SK-N-SH treated with all-trans-retinoic acid at 6 μM for 48 hours (cell line): ENCODE data around the gene ADM.
A peak's percentile ranks its signal among the peaks of the same experiment; 100 is the strongest.

Experiments
- ATAC-seq: fragments of 200-7000 bp; cut with Tn5 transposase; 3 replicates; pipeline ENCODE4 v1.9.1; 2020; ENCODE audit warnings: mild to moderate bottlenecking, moderate library complexity
- BACH2 ChIP-seq: fragments of 250-450 bp; sonication (Bioruptor Pico); IDR thresholded peaks from 2 replicates; pipeline ENCODE4 v1.9.0; 2021; ENCODE audit warnings: mild to moderate bottlenecking, borderline replicate concordance
- CSDC2 ChIP-seq: fragments of 250-450 bp; sonication (Bioruptor Pico); IDR thresholded peaks from 2 replicates; pipeline ENCODE4 v1.5.0; 2020; ENCODE audit warnings: mild to moderate bottlenecking, moderate library complexity
- ISL1 ChIP-seq: fragments of 250-450 bp; sonication (Bioruptor Pico); IDR thresholded peaks from 2 replicates; pipeline ENCODE4 v2.1.2; 2022; ENCODE audit warnings: mild to moderate bottlenecking, moderate library complexity
- SNAI2 ChIP-seq: fragments of 250-450 bp; sonication (Bioruptor Pico); IDR thresholded peaks from 2 replicates; pipeline ENCODE4 v1.5.0; 2020; ENCODE audit warnings: mild to moderate bottlenecking, moderate library complexity
- TCF4 ChIP-seq: fragments of 250-450 bp; sonication (Bioruptor Pico); IDR thresholded peaks from 2 replicates; pipeline ENCODE4 v1.8.0; 2021; ENCODE audit warnings: mild to moderate bottlenecking, moderate library complexity, borderline replicate concordance
- TOX ChIP-seq: fragments of 250-450 bp; sonication (Bioruptor Pico); IDR thresholded peaks from 2 replicates; pipeline ENCODE4 v1.8.0; 2021; ENCODE audit warnings: mild to moderate bottlenecking, moderate library complexity, borderline replicate concordance
- TSHZ2 ChIP-seq: fragments of 250-450 bp; sonication (Bioruptor Pico); IDR thresholded peaks from 2 replicates; pipeline ENCODE4 v1.5.0; 2020; ENCODE audit warnings: mild to moderate bottlenecking, moderate library complexity
- ZC3H10 ChIP-seq: fragments of 250-450 bp; sonication (Bioruptor Pico); IDR thresholded peaks from 2 replicates; pipeline ENCODE4 v1.5.1; 2021; ENCODE audit warnings: mild to moderate bottlenecking, moderate library complexity
- ZNF565 ChIP-seq: fragments of 450-650 bp; formaldehyde crosslinking; conservative IDR thresholded peaks from 2 replicates; pipeline ENCODE4 v1.5.0; 2020; ENCODE audit warnings: low read depth, mild to moderate bottlenecking, moderate library complexity
- TF ChIP-seq, protein P1 (sequence below): fragments of 250-450 bp; sonication (Bioruptor Pico); IDR thresholded peaks from 2 replicates; pipeline ENCODE4 v1.8.0; 2020; ENCODE audit warnings: mild to moderate bottlenecking, moderate library complexity, borderline replicate concordance
- TF ChIP-seq, protein P2 (sequence below): fragments of 250-450 bp; sonication (Bioruptor Pico); IDR thresholded peaks from 2 replicates; pipeline ENCODE4 v1.5.1; 2021; ENCODE audit warnings: mild to moderate bottlenecking, moderate library complexity
- TF ChIP-seq, protein P3 (sequence below): fragments of 250-450 bp; sonication (Bioruptor Pico); IDR thresholded peaks from 2 replicates; pipeline ENCODE4 v1.8.0; 2021; ENCODE audit warnings: low read depth, mild to moderate bottlenecking, moderate library complexity, borderline replicate concordance

ADM gene

GRCh38 chr11:10354389-10354788 lies 49.5 kb downstream of the ADM start (continued):
- TF ChIP-seq, protein P1, sequence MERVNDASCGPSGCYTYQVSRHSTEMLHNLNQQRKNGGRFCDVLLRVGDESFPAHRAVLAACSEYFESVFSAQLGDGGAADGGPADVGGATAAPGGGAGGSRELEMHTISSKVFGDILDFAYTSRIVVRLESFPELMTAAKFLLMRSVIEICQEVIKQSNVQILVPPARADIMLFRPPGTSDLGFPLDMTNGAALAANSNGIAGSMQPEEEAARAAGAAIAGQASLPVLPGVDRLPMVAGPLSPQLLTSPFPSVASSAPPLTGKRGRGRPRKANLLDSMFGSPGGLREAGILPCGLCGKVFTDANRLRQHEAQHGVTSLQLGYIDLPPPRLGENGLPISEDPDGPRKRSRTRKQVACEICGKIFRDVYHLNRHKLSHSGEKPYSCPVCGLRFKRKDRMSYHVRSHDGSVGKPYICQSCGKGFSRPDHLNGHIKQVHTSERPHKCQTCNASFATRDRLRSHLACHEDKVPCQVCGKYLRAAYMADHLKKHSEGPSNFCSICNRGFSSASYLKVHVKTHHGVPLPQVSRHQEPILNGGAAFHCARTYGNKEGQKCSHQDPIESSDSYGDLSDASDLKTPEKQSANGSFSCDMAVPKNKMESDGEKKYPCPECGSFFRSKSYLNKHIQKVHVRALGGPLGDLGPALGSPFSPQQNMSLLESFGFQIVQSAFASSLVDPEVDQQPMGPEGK (CRISPR knock-in tag): no peak
- TF ChIP-seq TCF4 (no peak), ISL1 (CRISPR knock-in tag) (no peak), BACH2 (CRISPR knock-in tag) (no peak), CSDC2 (CRISPR knock-in tag) (no peak), SNAI2 (CRISPR knock-in tag) (no peak)
- TF ChIP-seq, protein P2, sequence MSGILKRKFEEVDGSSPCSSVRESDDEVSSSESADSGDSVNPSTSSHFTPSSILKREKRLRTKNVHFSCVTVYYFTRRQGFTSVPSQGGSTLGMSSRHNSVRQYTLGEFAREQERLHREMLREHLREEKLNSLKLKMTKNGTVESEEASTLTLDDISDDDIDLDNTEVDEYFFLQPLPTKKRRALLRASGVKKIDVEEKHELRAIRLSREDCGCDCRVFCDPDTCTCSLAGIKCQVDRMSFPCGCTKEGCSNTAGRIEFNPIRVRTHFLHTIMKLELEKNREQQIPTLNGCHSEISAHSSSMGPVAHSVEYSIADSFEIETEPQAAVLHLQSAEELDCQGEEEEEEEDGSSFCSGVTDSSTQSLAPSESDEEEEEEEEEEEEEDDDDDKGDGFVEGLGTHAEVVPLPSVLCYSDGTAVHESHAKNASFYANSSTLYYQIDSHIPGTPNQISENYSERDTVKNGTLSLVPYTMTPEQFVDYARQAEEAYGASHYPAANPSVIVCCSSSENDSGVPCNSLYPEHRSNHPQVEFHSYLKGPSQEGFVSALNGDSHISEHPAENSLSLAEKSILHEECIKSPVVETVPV (CRISPR knock-in tag): no peak

DNA sequence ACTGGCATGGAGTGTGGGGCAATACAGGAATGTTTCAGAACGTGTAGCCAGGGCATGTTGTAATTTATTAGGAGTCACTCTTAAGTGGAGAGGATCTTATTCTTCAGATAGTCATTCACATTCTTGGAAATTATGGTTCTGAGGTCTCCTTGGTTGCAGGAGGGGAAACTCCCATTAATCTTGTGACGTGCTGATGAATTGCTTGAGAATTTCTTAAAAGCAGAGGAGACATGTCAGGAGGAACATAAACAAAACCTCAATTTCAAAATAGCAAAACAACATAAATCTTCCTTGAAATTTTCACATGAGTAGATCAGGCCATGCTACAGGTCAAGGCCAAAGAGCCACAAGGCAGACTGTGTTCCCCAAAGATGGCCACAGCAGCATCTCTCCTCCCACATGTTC lies 50.4 kb downstream of the ADM start:
- no peak for ATAC-seq
- 0 out of 2 replicates have a peak, but pooled peaks have one; percentile 22 for TF ChIP-seq ISL1 (CRISPR knock-in tag)
- no peak for TF ChIP-seq TSHZ2 (CRISPR knock-in tag)
- TF ChIP-seq, all 23 proteins: peak for 1

GRCh38 chr11:10356161-10356560 lies 51.3 kb downstream of the ADM start:
- TF ChIP-seq ZC3H10 (CRISPR knock-in tag): no peak
- TF ChIP-seq, protein P3, sequence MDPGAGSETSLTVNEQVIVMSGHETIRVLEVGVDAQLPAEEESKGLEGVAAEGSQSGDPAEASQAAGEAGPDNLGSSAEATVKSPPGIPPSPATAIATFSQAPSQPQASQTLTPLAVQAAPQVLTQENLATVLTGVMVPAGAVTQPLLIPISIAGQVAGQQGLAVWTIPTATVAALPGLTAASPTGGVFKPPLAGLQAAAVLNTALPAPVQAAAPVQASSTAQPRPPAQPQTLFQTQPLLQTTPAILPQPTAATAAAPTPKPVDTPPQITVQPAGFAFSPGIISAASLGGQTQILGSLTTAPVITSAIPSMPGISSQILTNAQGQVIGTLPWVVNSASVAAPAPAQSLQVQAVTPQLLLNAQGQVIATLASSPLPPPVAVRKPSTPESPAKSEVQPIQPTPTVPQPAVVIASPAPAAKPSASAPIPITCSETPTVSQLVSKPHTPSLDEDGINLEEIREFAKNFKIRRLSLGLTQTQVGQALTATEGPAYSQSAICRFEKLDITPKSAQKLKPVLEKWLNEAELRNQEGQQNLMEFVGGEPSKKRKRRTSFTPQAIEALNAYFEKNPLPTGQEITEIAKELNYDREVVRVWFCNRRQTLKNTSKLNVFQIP (CRISPR knock-in tag): no peak
- no peak for TF ChIP-seq ZNF565 (CRISPR knock-in tag)
- no peak for TF ChIP-seq TOX (CRISPR knock-in tag)
- ATAC-seq: no peak
